Measurements from ENCODE around the gene SPATS2L. TPM values are rescaled to one million over a fixed set of nuclear protein-coding genes. Genes with fewer than 3 reads are reported as not detected.

The SPATS2L gene
- total RNA-seq, 2 experiments from 2014 or later, result 53.9 to 56.7 TPM

GRCh38 chr2:200317975-200318374, 11.5 kb downstream of the SPATS2L start:
- no peak overlapping the region for H3K4me3 Mint-ChIP-seq
- peaks cover 21% of the 10 kb centered on the region for H3K4me1 Mint-ChIP-seq
- H3K27me3 Mint-ChIP-seq, result no peaks in the 10 kb centered on the region
- no peak overlapping the region for H3K27ac Mint-ChIP-seq
- peaks cover 1% of the 10 kb centered on the region for H3K36me3 Mint-ChIP-seq (ENCODE audit: low read depth)
- ChIA-PET POLR2A (no interaction called here), CTCF (interaction anchor here (0.6 to 1.1 kb wide), 2 partner anchors 68 to 71 kb away, joined by 3 read pairs; no protein-coding TSS in a partner anchor)
- no peaks in the 10 kb centered on the region for H3K9me3 Mint-ChIP-seq
- DNase-seq, result no peak

DNA sequence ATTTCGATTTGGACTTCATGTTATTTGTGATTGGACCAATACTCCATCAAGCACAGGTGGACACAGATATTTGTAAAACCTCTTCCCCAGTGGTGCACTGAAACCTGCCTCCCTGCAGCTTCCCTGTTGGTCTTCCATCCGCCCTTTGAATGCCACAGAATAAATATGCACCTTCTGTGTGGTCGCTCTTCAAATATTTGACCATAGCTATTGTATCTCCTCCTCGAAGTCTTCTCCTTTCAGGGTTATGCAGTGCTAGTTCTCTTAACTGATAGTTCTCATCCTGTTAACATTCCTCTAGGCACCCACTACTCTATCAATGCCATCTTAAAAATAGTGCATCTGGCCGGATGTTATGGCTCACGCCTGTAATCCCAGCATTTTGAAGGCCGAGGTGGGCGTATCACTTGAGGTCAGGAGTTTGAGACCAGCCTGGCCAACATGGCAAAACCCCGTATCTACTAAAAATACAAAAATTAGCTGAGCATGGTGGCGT, 12.5 kb downstream of the SPATS2L start:
- POLR2A ChIA-PET, result no interaction called here
- H3K9me3 Mint-ChIP-seq, result no peaks in the 10 kb centered on the region
- DNase-seq, result no peak
- H3K27me3 Mint-ChIP-seq, result no peaks in the 10 kb centered on the region
- peaks cover 21% of the 10 kb centered on the region for H3K4me1 Mint-ChIP-seq
- H3K36me3 Mint-ChIP-seq (ENCODE audit: low read depth), result peaks cover 1% of the 10 kb centered on the region
- CTCF ChIA-PET, result interaction anchor here (1.0 kb wide), 1 partner anchor 163 kb away, joined by 5 read pairs; no protein-coding TSS in a partner anchor
- no peak overlapping the region for H3K27ac Mint-ChIP-seq
- no peak overlapping the region for H3K4me3 Mint-ChIP-seq

DNA sequence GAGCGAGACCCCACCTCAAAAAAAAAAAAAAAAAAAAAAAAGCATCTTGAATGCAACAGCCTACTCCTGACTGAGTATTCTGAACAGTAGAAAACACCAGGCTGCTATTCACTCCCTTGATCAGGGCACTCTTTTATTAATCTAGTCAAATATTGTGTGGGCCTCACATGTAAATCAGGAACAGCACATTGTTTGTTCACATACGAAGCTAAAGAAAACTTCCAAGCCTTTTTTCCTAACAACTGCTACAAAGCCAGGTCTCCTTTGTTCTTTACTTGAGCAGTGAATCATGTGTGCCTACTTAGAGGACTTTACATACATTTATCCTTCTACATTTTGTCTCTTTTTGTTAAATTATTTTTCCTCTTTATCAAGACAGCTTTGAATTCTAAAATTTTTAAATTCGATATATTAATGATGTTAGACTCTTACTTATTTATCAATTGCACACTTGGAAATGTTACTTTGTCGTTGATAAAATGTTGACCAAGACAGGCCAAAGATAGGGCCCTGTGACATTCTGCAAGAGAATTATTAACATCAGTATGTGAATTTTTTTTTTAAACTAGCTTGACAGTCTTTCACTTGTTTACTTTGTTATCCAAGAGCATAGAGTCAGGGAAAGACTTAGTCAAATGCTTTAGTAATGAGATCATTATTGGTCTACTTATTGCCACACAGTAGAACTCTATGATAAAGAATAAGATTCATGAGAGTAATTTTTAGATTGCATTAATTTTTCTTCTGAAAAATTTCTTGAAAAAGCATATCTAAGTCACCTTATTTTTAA, 13.2 kb downstream of the SPATS2L start:
- ChIA-PET POLR2A (no interaction called here), CTCF (interaction anchor here (1.0 kb wide), 1 partner anchor 162 kb away, joined by 5 read pairs; no protein-coding TSS in a partner anchor)
- no peak for DNase-seq
- Mint-ChIP-seq H3K27ac (no peak overlapping the region), H3K27me3 (no peaks in the 10 kb centered on the region), H3K9me3 (no peaks in the 10 kb centered on the region), H3K4me1 (peaks cover 21% of the 10 kb centered on the region), H3K36me3 (ENCODE audit: low read depth) (peaks cover 1% of the 10 kb centered on the region), H3K4me3 (no peak overlapping the region)

GRCh38 chr2:200320344-200320743, 13.9 kb downstream of the SPATS2L start:
- ChIA-PET POLR2A (no interaction called here), CTCF (no interaction called here)
- no peaks in the 10 kb centered on the region for H3K27me3 Mint-ChIP-seq
- peaks cover 18% of the 10 kb centered on the region for H3K4me1 Mint-ChIP-seq
- H3K27ac Mint-ChIP-seq, result no peak overlapping the region
- H3K4me3 Mint-ChIP-seq, result no peak overlapping the region
- no peak for DNase-seq
- H3K36me3 Mint-ChIP-seq (ENCODE audit: low read depth), result peaks cover 1% of the 10 kb centered on the region
- H3K9me3 Mint-ChIP-seq, result no peaks in the 10 kb centered on the region

DNA sequence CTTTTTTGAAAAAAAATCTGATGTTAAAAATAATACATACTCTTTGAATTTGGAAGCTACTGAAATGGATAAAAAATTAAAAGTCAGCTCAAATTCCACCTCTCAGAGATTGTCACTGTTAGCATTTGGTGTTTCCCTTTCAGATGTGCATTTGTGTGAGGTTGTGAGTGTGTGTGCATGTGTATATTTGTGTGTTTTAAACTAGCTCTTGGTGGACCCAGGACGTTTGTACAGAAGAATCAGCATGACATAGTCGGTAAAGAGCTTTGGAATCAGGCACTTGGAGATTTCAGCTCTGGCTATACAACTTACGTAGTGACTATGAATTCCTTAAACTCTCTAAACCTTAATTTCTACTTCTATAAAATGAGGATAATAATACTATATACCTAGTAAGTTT, 14.5 kb downstream of the SPATS2L start:
- no peaks in the 10 kb centered on the region for H3K9me3 Mint-ChIP-seq
- no peak overlapping the region for H3K4me3 Mint-ChIP-seq
- CTCF ChIA-PET, result no interaction called here
- peaks cover 16% of the 10 kb centered on the region for H3K4me1 Mint-ChIP-seq
- peaks cover 1% of the 10 kb centered on the region for H3K36me3 Mint-ChIP-seq (ENCODE audit: low read depth)
- H3K27ac Mint-ChIP-seq, result no peak overlapping the region
- H3K27me3 Mint-ChIP-seq, result no peaks in the 10 kb centered on the region
- POLR2A ChIA-PET, result no interaction called here
- DNase-seq, result no peak

DNA sequence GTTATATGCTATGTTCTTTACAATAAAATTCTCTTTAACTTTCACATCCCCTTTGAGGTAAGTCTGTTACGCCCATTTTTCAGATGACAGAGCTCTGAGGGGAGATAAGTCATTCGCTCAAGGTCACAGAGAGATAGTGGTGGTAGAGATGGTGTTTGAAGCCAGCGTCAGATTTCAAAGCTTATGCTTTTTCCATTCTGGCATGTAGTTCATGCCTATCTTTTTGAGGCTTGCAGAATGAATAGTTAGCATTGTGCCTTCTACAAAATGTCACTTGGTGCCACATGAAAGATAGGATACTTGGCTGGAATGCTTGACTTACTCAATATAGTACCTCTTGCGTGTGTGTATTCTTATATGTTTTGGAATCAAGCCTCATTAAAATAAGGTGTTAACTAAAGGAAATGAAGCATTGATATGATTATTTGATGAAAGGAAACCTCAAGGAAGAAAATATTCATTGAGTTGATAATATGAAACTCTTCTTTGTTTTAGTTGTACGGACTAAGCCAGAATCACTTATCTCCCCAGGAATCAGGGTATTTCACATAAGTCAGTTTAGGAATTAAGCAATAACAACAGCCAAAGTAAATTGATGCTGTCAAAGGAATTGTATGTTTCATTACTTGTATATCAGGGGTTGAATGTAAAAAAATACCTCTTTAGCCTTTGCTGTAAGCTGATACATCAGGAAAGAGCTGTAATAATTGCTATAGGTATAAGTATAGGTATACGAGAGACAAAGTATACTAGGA, 15.5 kb downstream of the SPATS2L start:
- Mint-ChIP-seq H3K27me3 (no peaks in the 10 kb centered on the region), H3K9me3 (no peaks in the 10 kb centered on the region), H3K4me3 (no peak overlapping the region), H3K27ac (no peak overlapping the region), H3K36me3 (ENCODE audit: low read depth) (no peaks in the 10 kb centered on the region), H3K4me1 (peaks cover 9% of the 10 kb centered on the region)
- POLR2A ChIA-PET, result no interaction called here
- DNase-seq, result no peak
- CTCF ChIA-PET, result interaction anchor here (1.5 kb wide), 1 partner anchor 16 kb away, joined by 4 read pairs; the partner anchor contains the start of gene SPATS2L

GRCh38 chr2:200322607-200323006, 16.1 kb downstream of the SPATS2L start:
- Mint-ChIP-seq H3K4me1 (peaks cover 8% of the 10 kb centered on the region), H3K4me3 (no peak overlapping the region), H3K36me3 (ENCODE audit: low read depth) (no peaks in the 10 kb centered on the region), H3K27me3 (no peaks in the 10 kb centered on the region), H3K27ac (no peak overlapping the region), H3K9me3 (no peaks in the 10 kb centered on the region)
- POLR2A ChIA-PET, result no interaction called here
- no peak for DNase-seq
- CTCF ChIA-PET, result interaction anchor here (0.7 to 1.5 kb wide), 3 partner anchors 17 to 187 kb away, joined by 3 to 4 read pairs (median 3); partner anchors contain the start of genes KCTD18 and SPATS2L

- H3K4me3 Mint-ChIP-seq, result no peak overlapping the region
- ChIA-PET CTCF (interaction anchor here (0.5 kb wide), 1 partner anchor 221 kb away, joined by 4 read pairs; no protein-coding TSS in a partner anchor), POLR2A (no interaction called here)
- H3K27me3 Mint-ChIP-seq, result no peaks in the 10 kb centered on the region
- no peak overlapping the region for H3K27ac Mint-ChIP-seq
- H3K4me1 Mint-ChIP-seq, result peaks cover 8% of the 10 kb centered on the region
- no peak for DNase-seq
- no peaks in the 10 kb centered on the region for H3K36me3 Mint-ChIP-seq (ENCODE audit: low read depth)
- H3K9me3 Mint-ChIP-seq, result no peaks in the 10 kb centered on the region
These were observed 17.9 kb downstream of the SPATS2L start for GRCh38 chr2:200324362-200324761.

DNA sequence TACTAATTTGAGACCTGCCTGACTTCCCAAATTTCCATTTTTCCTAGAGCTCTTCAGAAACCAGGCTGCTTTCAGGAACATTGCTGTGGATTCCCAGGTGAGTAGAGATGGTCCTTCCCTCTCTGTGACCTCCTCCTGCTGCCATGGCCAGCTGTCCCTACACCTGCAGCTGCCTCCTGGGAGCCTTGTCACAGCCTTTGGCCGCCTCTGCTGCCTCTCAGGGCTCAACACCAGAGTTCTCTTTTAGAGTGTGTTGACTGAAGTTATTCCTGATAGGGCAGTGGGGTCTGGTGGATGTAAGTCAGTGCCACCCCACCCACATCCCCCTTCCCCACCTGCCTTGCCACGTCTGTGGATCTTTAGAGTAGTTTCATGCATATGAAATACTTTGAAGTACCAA, 22.9 kb downstream of the SPATS2L start:
- Mint-ChIP-seq H3K27me3 (no peaks in the 10 kb centered on the region), H3K4me1 (no peaks in the 10 kb centered on the region), H3K27ac (no peak overlapping the region), H3K36me3 (ENCODE audit: low read depth) (peaks cover 11% of the 10 kb centered on the region), H3K4me3 (no peak overlapping the region), H3K9me3 (no peaks in the 10 kb centered on the region)
- ChIA-PET POLR2A (no interaction called here), CTCF (interaction anchor here (1.4 kb wide), 1 partner anchor 143 kb away, joined by 3 read pairs; no protein-coding TSS in a partner anchor)
- no peak for DNase-seq

GRCh38 chr2:200329798-200330197, 23.3 kb downstream of the SPATS2L start:
- Mint-ChIP-seq H3K27me3 (no peaks in the 10 kb centered on the region), H3K4me1 (no peaks in the 10 kb centered on the region), H3K4me3 (no peak overlapping the region), H3K27ac (no peak overlapping the region), H3K36me3 (ENCODE audit: low read depth) (peaks cover 12% of the 10 kb centered on the region), H3K9me3 (no peaks in the 10 kb centered on the region)
- no peak for DNase-seq
- ChIA-PET POLR2A (no interaction called here), CTCF (interaction anchor here (1.4 kb wide), 1 partner anchor 142 kb away, joined by 3 read pairs; no protein-coding TSS in a partner anchor)

DNA sequence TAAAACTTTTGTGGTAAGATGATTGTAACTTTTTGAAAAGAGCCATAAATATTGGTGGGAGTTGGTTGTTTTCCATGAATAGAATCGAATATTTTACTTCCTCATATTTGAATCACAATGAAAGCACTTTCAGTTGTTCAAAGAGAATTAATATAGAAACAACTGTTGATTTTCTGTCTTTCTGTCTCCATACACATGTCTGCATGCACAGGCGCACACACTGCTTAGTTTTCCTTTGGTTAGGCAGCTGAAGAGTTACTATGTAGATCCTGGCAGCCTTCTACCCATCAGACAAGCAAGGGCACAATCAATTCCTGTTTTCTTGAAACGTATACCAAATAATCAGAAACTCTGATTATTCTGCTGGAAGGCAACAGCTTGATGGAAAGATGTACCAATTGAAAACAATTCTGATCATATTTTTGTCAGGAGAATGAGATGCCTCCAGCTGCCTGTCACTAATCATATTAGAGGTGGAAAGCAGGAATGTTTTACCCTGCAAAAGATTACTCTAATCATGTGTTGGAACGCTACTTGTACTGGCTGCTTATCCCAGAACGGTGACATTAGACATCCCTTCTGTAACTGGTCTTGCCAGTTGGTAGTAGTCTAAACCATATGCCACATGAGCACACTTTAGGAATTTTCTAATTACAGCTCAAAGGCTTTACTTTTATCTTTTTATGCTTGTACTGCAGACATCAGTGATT, 24.0 kb downstream of the SPATS2L start:
- ChIA-PET CTCF (interaction anchor here (1.4 kb wide), 1 partner anchor 142 kb away, joined by 3 read pairs; no protein-coding TSS in a partner anchor), POLR2A (no interaction called here)
- DNase-seq, result no peak
- Mint-ChIP-seq H3K36me3 (ENCODE audit: low read depth) (peaks cover 15% of the 10 kb centered on the region), H3K4me1 (no peaks in the 10 kb centered on the region), H3K4me3 (no peak overlapping the region), H3K9me3 (no peaks in the 10 kb centered on the region), H3K27ac (no peak overlapping the region), H3K27me3 (no peaks in the 10 kb centered on the region)

GRCh38 chr2:200331061-200331400, 24.5 kb downstream of the SPATS2L start:
- H3K36me3 Mint-ChIP-seq (ENCODE audit: low read depth), result peaks cover 15% of the 10 kb centered on the region
- POLR2A ChIA-PET, result no interaction called here
- CTCF ChIA-PET, result no interaction called here
- no peaks in the 10 kb centered on the region for H3K27me3 Mint-ChIP-seq
- H3K9me3 Mint-ChIP-seq, result no peaks in the 10 kb centered on the region
- H3K4me3 Mint-ChIP-seq, result no peak overlapping the region
- DNase-seq, result no peak
- no peak overlapping the region for H3K27ac Mint-ChIP-seq
- H3K4me1 Mint-ChIP-seq, result no peaks in the 10 kb centered on the region

- no peak for DNase-seq
- Mint-ChIP-seq H3K36me3 (ENCODE audit: low read depth) (peaks cover 18% of the 10 kb centered on the region), H3K9me3 (no peaks in the 10 kb centered on the region), H3K4me3 (no peak overlapping the region), H3K27ac (no peak overlapping the region), H3K27me3 (no peaks in the 10 kb centered on the region), H3K4me1 (peaks cover 7% of the 10 kb centered on the region)
- ChIA-PET POLR2A (no interaction called here), CTCF (no interaction called here)
These were observed 29.2 kb downstream of the SPATS2L start for GRCh38 chr2:200335657-200336056.

Measured in activated CD4-positive, alpha-beta T cell treated with anti-CD3 and anti-CD28 coated beads, Interleukin-2, amount 10 ng/mL, durations not matched to agents 7 days and 5 days (primary cell).